Liver (tissue), 9 donors: ENCODE measurements around the gene ST3GAL3. TPM values are rescaled to one million over a fixed set of nuclear protein-coding genes. Genes with fewer than 3 reads are reported as not detected.

Experiments used
- DNase-seq: peaks from one replicate; pipeline ENCODE4 v3.0.0-alpha.2; 2017; ENCODE audit warnings: low spot score
- H3K27ac ChIP-seq, 2 donors: one replicate each; pipeline ENCODE4 v1.7.0; 2013; ENCODE audit warnings: inconsistent platforms in 2 of 2, low read length in 2 of 2, control low read depth in 1 of 2, low read depth in 1 of 2, mild to moderate bottlenecking in 1 of 2
- H3K27me3 ChIP-seq, 4 donors: one replicate each; pipeline versions ENCODE4 v1.6.1 to v1.7.0; 2013; ENCODE audit warnings: low read length in 3 of 4, inconsistent platforms in 1 of 4, mild to moderate bottlenecking in 1 of 4, moderate library complexity in 1 of 4; ENCODE audit not compliant: control insufficient read depth in 4 of 4, insufficient read depth in 4 of 4
- H3K36me3 ChIP-seq, 4 donors: one replicate each; pipeline versions ENCODE4 v1.6.1 to v1.7.0; 2013; ENCODE audit warnings: low read length in 3 of 4, mild to moderate bottlenecking in 3 of 4, low read depth in 1 of 4, moderate library complexity in 1 of 4; ENCODE audit not compliant: control insufficient read depth in 4 of 4, insufficient read depth in 3 of 4
- H3K4me1 ChIP-seq, 4 donors: one replicate each; pipeline versions ENCODE4 v1.6.1 to v1.7.0; 2013; ENCODE audit warnings: low read length in 3 of 4, mild to moderate bottlenecking in 3 of 4, moderate library complexity in 1 of 4; ENCODE audit not compliant: control insufficient read depth in 4 of 4, insufficient read depth in 4 of 4
- H3K4me3 ChIP-seq, 3 donors: one replicate each; pipeline versions ENCODE4 v1.6.1 to v1.7.0; 2013; ENCODE audit warnings: low read length in 3 of 3, control low read depth in 1 of 3, low read depth in 1 of 3, mild to moderate bottlenecking in 1 of 3
- H3K9ac ChIP-seq, 2 donors: one replicate each; pipeline ENCODE4 v1.7.0; 2013; ENCODE audit warnings: low read length in 2 of 2, mild to moderate bottlenecking in 2 of 2, moderate library complexity in 2 of 2, control low read depth in 1 of 2, low read depth in 1 of 2
- H3K9me3 ChIP-seq, 4 donors: one replicate each; pipeline versions ENCODE4 v1.6.1 to v1.7.0; 2013; ENCODE audit warnings: low read length in 3 of 4; ENCODE audit not compliant: control insufficient read depth in 4 of 4
- CTCF ChIP-seq: fragments of 150-350 bp; IDR thresholded peaks from 2 replicates; pipeline ENCODE4 v1.5.1; 2017; ENCODE audit warnings: improper control_type of control experiment, low read depth, low read length; ENCODE audit not compliant: missing input control
- GABPA ChIP-seq, 2 donors: IDR thresholded peaks in 1 of 2; conservative IDR thresholded peaks in 1 of 2; 2 replicates each; pipeline ENCODE4 v1.6.1; 2016; ENCODE audit warnings: antibody characterized with exemption in 2 of 2, mild to moderate bottlenecking in 1 of 2, moderate library complexity in 1 of 2
- HNF4G ChIP-seq: IDR thresholded peaks from 2 replicates; pipeline ENCODE4 v1.6.1; 2016; ENCODE audit warnings: antibody characterized with exemption
- MAX ChIP-seq: IDR thresholded peaks from 2 replicates; pipeline ENCODE4 v1.6.1; 2016; ENCODE audit warnings: antibody characterized with exemption
- NR2F2 ChIP-seq: IDR thresholded peaks from 2 replicates; pipeline ENCODE4 v1.6.1; 2016; ENCODE audit warnings: antibody characterized with exemption
- RAD21 ChIP-seq, 2 donors: IDR thresholded peaks; 2 replicates each; pipeline ENCODE4 v1.6.1; 2016; ENCODE audit warnings: antibody characterized with exemption in 2 of 2, mild to moderate bottlenecking in 2 of 2
- SP1 ChIP-seq: IDR thresholded peaks from 2 replicates; pipeline ENCODE4 v1.6.1; 2018; ENCODE audit warnings: antibody characterized with exemption, mild to moderate bottlenecking
- TAF1 ChIP-seq: conservative IDR thresholded peaks from 2 replicates; pipeline ENCODE4 v1.6.1; 2016; ENCODE audit warnings: antibody characterized with exemption, mild to moderate bottlenecking
- ZBTB33 ChIP-seq: IDR thresholded peaks from 2 replicates; pipeline ENCODE4 v1.6.1; 2016; ENCODE audit warnings: antibody characterized with exemption
- WGBS: extraction: QIAGEN DNeasy Blood & Tissue Kit; methylation state at CpG from one replicate; pipeline ENCODE4 v1.1.7; 2013; 5-methylcytosine and 5-hydroxymethylcytosine counted together
- polyA plus RNA-seq, 2 donors: library from polyadenylated mRNA; stranded (reverse) in 1 of 2; unstranded in 1 of 2; fragments of 200-250 nt in 1 of 2; fragments of >200 nt in 1 of 2; fragmentation: Nextera tagmentation in 1 of 2; extraction: Ambion mirVana in 1 of 2; gene quantifications; one replicate each; pipeline versions ENCODE4 v1.2.1 to v1.2.3, GENCODE V29; 2013 to 2015
- total RNA-seq, 2 donors: library from RNA; depleted of rRNA; stranded (reverse); fragments of >200 nt; gene quantifications; one replicate each; pipeline ENCODE4 v1.2.3, GENCODE V29; 2014
- donor health status: healthy.
- donor health status: healthy.
- donor health status: healthy.
- donor health status: healthy.
- donor health status: healthy.

The ST3GAL3 gene
- total and polyA plus RNA-seq, 4 donors, result 4.9 to 11.4 (median 8.1) TPM

GRCh38 chr1:43686801-43687200 is 20.5 kb upstream of the ST3GAL3 start:
- no peak overlapping the region for H3K4me3 ChIP-seq
- DNase-seq, result no peak
- H3K9ac ChIP-seq, result no peak overlapping the region
- no peaks in the 10 kb centered on the region for H3K9me3 ChIP-seq
- H3K4me1 ChIP-seq, result no peaks in the 10 kb centered on the region
- 96% methylated on average over 3 of the region's 3 CpGs for WGBS
- TF ChIP-seq CTCF, result no peak
- no peak for TF ChIP-seq GABPA (IDR thresholded peaks at IDR 0.05 in 1 of 2, conservative IDR thresholded peaks at IDR 0.05 in 1 of 2)
- no peak for TF ChIP-seq HNF4G
- no peak overlapping the region for H3K27ac ChIP-seq
- no peaks in the 10 kb centered on the region for H3K27me3 ChIP-seq
- peaks cover 18 to 90% (median 70%) of the 10 kb centered on the region in 4 donors for H3K36me3 ChIP-seq

GRCh38 chr1:43687301-43688108 is 19.8 kb upstream of the ST3GAL3 start:
- TF ChIP-seq NR2F2 (no peak), MAX (no peak)
- Histone ChIP-seq H3K27me3 (no peaks in the 10 kb centered on the region), H3K9me3 (no peaks in the 10 kb centered on the region), H3K4me3 (no peak overlapping the region), H3K36me3 (peaks cover 19 to 90% (median 74%) of the 10 kb centered on the region in 4 donors), H3K9ac (no peak overlapping the region), H3K4me1 (no peaks in the 10 kb centered on the region), H3K27ac (no peak overlapping the region)
- 74% methylated on average over 5 of the region's 5 CpGs for WGBS
- no peak for DNase-seq

GRCh38 chr1:43688109-43688387 is 19.3 kb upstream of the ST3GAL3 start:
- peaks cover 19 to 90% (median 77%) of the 10 kb centered on the region in 4 donors for H3K36me3 ChIP-seq
- WGBS, result 97% methylated on average over 2 of the region's 2 CpGs
- no peaks in the 10 kb centered on the region for H3K27me3 ChIP-seq

GRCh38 chr1:43688594-43689000 is 18.7 kb upstream of the ST3GAL3 start:
- Histone ChIP-seq H3K9ac (no peak overlapping the region), H3K27me3 (no peaks in the 10 kb centered on the region), H3K27ac (no peak overlapping the region), H3K4me1 (no peaks in the 10 kb centered on the region), H3K4me3 (no peak overlapping the region), H3K9me3 (no peaks in the 10 kb centered on the region), H3K36me3 (peaks cover 16 to 90% (median 79%) of the 10 kb centered on the region in 4 donors)
- TF ChIP-seq ZBTB33 (no peak), SP1 (no peak), MAX (no peak)
- DNase-seq, result no peak
- WGBS, result 79% methylated on average over 2 of the region's 2 CpGs

More at GRCh38 chr1:43688109-43688387, 19.3 kb upstream of the ST3GAL3 start:
- no peaks in the 10 kb centered on the region for H3K4me1 ChIP-seq
- no peak overlapping the region for H3K9ac ChIP-seq
- no peak overlapping the region for H3K4me3 ChIP-seq
- DNase-seq, result no peak
- no peaks in the 10 kb centered on the region for H3K9me3 ChIP-seq
- no peak for TF ChIP-seq RAD21 (IDR thresholded peaks at IDR 0.05)
- TF ChIP-seq NR2F2, result no peak
- TF ChIP-seq TAF1, result no peak
- no peak overlapping the region for H3K27ac ChIP-seq
